H9 (cell line): ENCODE data around the gene TMEM132C. TPM values are rescaled to one million over a fixed set of nuclear protein-coding genes. Genes with fewer than 3 reads are reported as not detected.

Source experiments
- DNase-seq: peaks from one replicate; pipeline ENCODE4 v3.0.0-alpha.2; 2017
- H2AFZ ChIP-seq: one replicate; pipeline ENCODE4 v1.6.1; 2013; ENCODE audit warnings: mild to moderate bottlenecking, low read length, control low read depth, moderate library complexity
- H2AK5ac ChIP-seq: 2 replicates; pipeline ENCODE4 v1.6.1; 2013; ENCODE audit warnings: low read length, control low read depth, mixed read lengths; ENCODE audit not compliant: insufficient read length
- H2BK120ac ChIP-seq: one replicate; pipeline ENCODE4 v1.6.1; 2013; ENCODE audit warnings: low read depth, mild to moderate bottlenecking, low read length, control low read depth, inconsistent platforms; ENCODE audit not compliant: poor library complexity, severe bottlenecking
- H2BK12ac ChIP-seq: 2 replicates; pipeline ENCODE4 v1.6.1; 2013; ENCODE audit warnings: low read length, control low read depth, mixed read lengths, low read depth; ENCODE audit not compliant: insufficient read length
- H2BK15ac ChIP-seq: 2 replicates; pipeline ENCODE4 v1.6.1; 2013; ENCODE audit warnings: low read depth, low read length, control low read depth
- H2BK20ac ChIP-seq: one replicate; pipeline ENCODE4 v1.6.1; 2013; ENCODE audit warnings: low read depth, mild to moderate bottlenecking, low read length, control low read depth, inconsistent platforms; ENCODE audit not compliant: poor library complexity, severe bottlenecking
- H2BK5ac ChIP-seq: 2 replicates; pipeline ENCODE4 v1.6.1; 2013; ENCODE audit warnings: low read length, control low read depth, mixed read lengths; ENCODE audit not compliant: insufficient read length
- H3K14ac ChIP-seq: 2 replicates; pipeline ENCODE4 v1.6.1; 2013; ENCODE audit warnings: low read length, control low read depth; ENCODE audit not compliant: insufficient read depth
- H3K18ac ChIP-seq: 2 replicates; pipeline ENCODE4 v1.6.1; 2013; ENCODE audit warnings: low read depth, mild to moderate bottlenecking, mixed read lengths, low read length, control low read depth; ENCODE audit not compliant: insufficient read length
- H3K23ac ChIP-seq: 2 replicates; pipeline ENCODE4 v1.6.1; 2013; ENCODE audit warnings: low read length, control low read depth, mixed read lengths, low read depth; ENCODE audit not compliant: insufficient read length
- H3K23me2 ChIP-seq: 2 replicates; pipeline ENCODE4 v1.6.1; 2013; ENCODE audit warnings: low read depth, mild to moderate bottlenecking, mixed read lengths, low read length, control low read depth; ENCODE audit not compliant: insufficient read length, poor library complexity, severe bottlenecking
- H3K27ac ChIP-seq: 2 replicates; pipeline ENCODE4 v1.5.1; 2013; ENCODE audit warnings: low read length, control low read depth, mixed read lengths, low read depth; ENCODE audit not compliant: insufficient read length
- H3K27me3 ChIP-seq: 2 replicates; pipeline ENCODE4 v1.6.1; 2013; ENCODE audit warnings: low read length, control low read depth, inconsistent platforms; ENCODE audit not compliant: insufficient read depth
- H3K4ac ChIP-seq: 2 replicates; pipeline ENCODE4 v1.6.1; 2013; ENCODE audit warnings: low read depth, mild to moderate bottlenecking, control low read depth, inconsistent platforms, low read length, moderate library complexity
- H3K4me1 ChIP-seq: 2 replicates; pipeline ENCODE4 v1.6.1; 2013; ENCODE audit warnings: low read length, control low read depth, inconsistent platforms; ENCODE audit not compliant: insufficient read depth
- H3K4me2 ChIP-seq: 2 replicates; pipeline ENCODE4 v1.6.1; 2013; ENCODE audit warnings: low read length, control low read depth, mixed read lengths; ENCODE audit not compliant: insufficient read length, insufficient read depth
- H3K56ac ChIP-seq: 2 replicates; pipeline ENCODE4 v1.6.1; 2013; ENCODE audit warnings: low read depth, mild to moderate bottlenecking, mixed read lengths, low read length, control low read depth; ENCODE audit not compliant: insufficient read length
- H3K79me1 ChIP-seq: 2 replicates; pipeline ENCODE4 v1.6.1; 2013; ENCODE audit warnings: low read depth, mild to moderate bottlenecking, moderate library complexity, low read length, control low read depth, inconsistent platforms; ENCODE audit not compliant: insufficient read depth, poor library complexity, severe bottlenecking
- H3K79me2 ChIP-seq: 2 replicates; pipeline ENCODE4 v1.6.1; 2013; ENCODE audit warnings: low read length, control low read depth, inconsistent platforms; ENCODE audit not compliant: insufficient read depth
- H3K9ac ChIP-seq: 2 replicates; pipeline ENCODE4 v1.6.1; 2013; ENCODE audit warnings: low read length, control low read depth, mixed read lengths; ENCODE audit not compliant: insufficient read length; ENCODE audit errors: extremely low read depth
- H3K9me3 ChIP-seq: one replicate; pipeline ENCODE4 v1.6.1; 2013; ENCODE audit warnings: low read depth, low read length, inconsistent platforms; ENCODE audit not compliant: control insufficient read depth
- H3T11ph ChIP-seq: one replicate; pipeline ENCODE4 v1.6.1; 2013; ENCODE audit warnings: mild to moderate bottlenecking, low read length, control low read depth, inconsistent platforms
- H4K20me1 ChIP-seq: one replicate; pipeline ENCODE4 v1.6.1; 2013; ENCODE audit not compliant: control insufficient read depth, insufficient read length, insufficient read depth
- H4K5ac ChIP-seq: 2 replicates; pipeline ENCODE4 v1.6.1; 2013; ENCODE audit warnings: low read depth, mild to moderate bottlenecking, mixed read lengths, low read length, control low read depth; ENCODE audit not compliant: insufficient read length
- H4K8ac ChIP-seq: replicated peaks from 2 replicates; pipeline ENCODE4 v1.6.1; 2013; ENCODE audit warnings: low read length, control low read depth, mixed read lengths, low read depth; ENCODE audit not compliant: insufficient read length
- H4K91ac ChIP-seq: 2 replicates; pipeline ENCODE4 v1.6.1; 2013; ENCODE audit warnings: low read depth, mild to moderate bottlenecking, moderate library complexity, mixed read lengths, low read length, control low read depth; ENCODE audit not compliant: insufficient read length
- H3K27ac Mint-ChIP-seq, 3 experiments: 2 replicates in 2 of 3; 3 replicates in 1 of 3; pipeline ENCODE4 v1.8.0; 2020 to 2021; ENCODE audit warnings: mixed read lengths in 3 of 3, mild to moderate bottlenecking in 1 of 3, moderate library complexity in 1 of 3
- H3K27me3 Mint-ChIP-seq: 2 replicates; pipeline ENCODE4 v1.8.0; 2021; ENCODE audit warnings: low read depth, mild to moderate bottlenecking, moderate library complexity, mixed read lengths
- H3K36me3 Mint-ChIP-seq, 3 experiments: 2 replicates in 2 of 3; 3 replicates in 1 of 3; pipeline ENCODE4 v1.8.0; 2020 to 2021; ENCODE audit warnings: low read depth in 3 of 3, mixed read lengths in 3 of 3; ENCODE audit not compliant: insufficient read depth in 1 of 3
- H3K4me1 Mint-ChIP-seq, 2 experiments: 2 replicates each; pipeline ENCODE4 v1.8.0; 2020; ENCODE audit warnings: mixed read lengths in 2 of 2
- H3K4me3 Mint-ChIP-seq, 2 experiments: 2 replicates in 1 of 2; 3 replicates in 1 of 2; pipeline ENCODE4 v1.8.0; 2020 to 2021; ENCODE audit warnings: mild to moderate bottlenecking in 2 of 2, mixed read lengths in 2 of 2, moderate library complexity in 1 of 2
- H3K9me3 Mint-ChIP-seq, 2 experiments: 2 replicates in 1 of 2; 3 replicates in 1 of 2; pipeline ENCODE4 v1.8.0; 2020; ENCODE audit warnings: mild to moderate bottlenecking in 2 of 2, mixed read lengths in 2 of 2, moderate library complexity in 1 of 2
- WGBS: extraction: QIAGEN DNeasy Blood & Tissue Kit; methylation state at CpG from one replicate; pipeline ENCODE4 v1.1.7; 2013; ENCODE audit warnings: missing lambda C conversion rate, low lambda C conversion rate, mixed read lengths; ENCODE audit not compliant: insufficient read length; ENCODE audit errors: extremely low coverage; 5-methylcytosine and 5-hydroxymethylcytosine counted together
- total RNA-seq: library from RNA; stranded (reverse); gene quantifications from 2 replicates; pipeline ENCODE4 v1.2.1, GENCODE V29; 2021
- TF ChIP-seq, protein P1 (sequence below): fragments of 200-600 bp; sonication (generic); conservative IDR thresholded peaks from 3 replicates; pipeline ENCODE4 v1.8.0; 2021; ENCODE audit warnings: antibody characterized with exemption, mild to moderate bottlenecking

Gene TMEM132C
- total RNA-seq, 1 experiment from 2014 or later = 0.22 TPM

DNA sequence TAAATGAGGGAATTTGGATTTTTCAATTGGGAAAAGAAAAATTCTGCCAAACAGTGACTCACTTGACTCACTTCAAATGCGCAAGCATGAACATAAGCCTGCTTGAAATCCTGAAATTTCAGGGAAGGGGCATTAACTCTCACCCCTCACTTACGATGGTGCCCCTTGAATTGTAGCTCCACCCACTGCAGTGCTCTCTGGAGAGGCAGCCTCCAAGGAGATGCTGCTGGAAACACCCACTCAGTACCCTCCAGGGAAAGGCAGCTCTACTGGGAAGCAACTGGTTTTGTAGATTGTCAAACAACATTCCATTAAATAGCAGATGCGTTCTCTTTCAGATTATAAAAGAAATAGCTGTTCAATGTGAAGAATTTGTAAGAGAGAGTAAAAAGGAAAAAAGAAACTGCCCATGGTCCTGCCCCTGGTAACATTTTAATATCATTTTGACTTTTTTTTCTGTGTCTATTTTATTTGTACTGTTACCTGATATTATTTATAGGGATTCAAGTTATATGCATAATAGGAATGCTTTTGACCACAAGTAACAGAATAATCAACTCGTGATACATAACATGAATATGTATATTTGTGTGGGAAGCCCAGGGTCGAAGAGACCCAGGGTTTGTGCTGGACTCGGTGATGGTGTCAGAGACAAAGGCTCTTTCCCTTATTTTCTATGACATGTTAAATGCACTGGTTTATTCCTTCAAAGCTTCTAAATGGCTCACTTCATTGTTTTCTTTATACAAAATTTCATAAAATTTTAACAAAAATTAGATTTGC lies 31.1 kb upstream of the TMEM132C start:
- no peak overlapping the region for H2BK120ac ChIP-seq
- H3T11ph ChIP-seq = no peak overlapping the region
- H2BK15ac ChIP-seq = no peak overlapping the region
- Mint-ChIP-seq H3K4me3 (no peak overlapping the region), H3K9me3 (no peaks in the 10 kb centered on the region; a peak in 2 of 5 replicates), H3K27ac (no peak overlapping the region), H3K27me3 (peaks cover 10% of the 10 kb centered on the region), H3K4me1 (peaks cover 13 to 20% of the 10 kb centered on the region in 2 experiments), H3K36me3 (no peaks in the 10 kb centered on the region; a peak in 1 of 7 replicates)
- H4K91ac ChIP-seq = no peak overlapping the region
- no peak overlapping the region for H3K18ac ChIP-seq
- no peak overlapping the region for H3K56ac ChIP-seq
- H3K79me2 ChIP-seq = no peaks in the 10 kb centered on the region
- no peak overlapping the region for H2BK12ac ChIP-seq
- H2BK5ac ChIP-seq = no peak overlapping the region
- WGBS = no CpG with 5 or more reads among the region's 6 CpGs
- no peak overlapping the region for H2AK5ac ChIP-seq
- H3K14ac ChIP-seq = no peak overlapping the region
- H4K8ac ChIP-seq = no peak overlapping the region
- no peaks in the 10 kb centered on the region for H3K27me3 ChIP-seq
- H3K9me3 ChIP-seq = no peaks in the 10 kb centered on the region
- no peak for DNase-seq
- no peaks in the 10 kb centered on the region; the same call in 1 of the 2 replicates for H3K4me1 ChIP-seq
- no peak overlapping the region for H4K5ac ChIP-seq
- H4K20me1 ChIP-seq = no peaks in the 10 kb centered on the region
- H3K4me2 ChIP-seq = no peak overlapping the region
- no peak overlapping the region for H3K27ac ChIP-seq
- H2AFZ ChIP-seq = no peak overlapping the region
- TF ChIP-seq, protein P1, sequence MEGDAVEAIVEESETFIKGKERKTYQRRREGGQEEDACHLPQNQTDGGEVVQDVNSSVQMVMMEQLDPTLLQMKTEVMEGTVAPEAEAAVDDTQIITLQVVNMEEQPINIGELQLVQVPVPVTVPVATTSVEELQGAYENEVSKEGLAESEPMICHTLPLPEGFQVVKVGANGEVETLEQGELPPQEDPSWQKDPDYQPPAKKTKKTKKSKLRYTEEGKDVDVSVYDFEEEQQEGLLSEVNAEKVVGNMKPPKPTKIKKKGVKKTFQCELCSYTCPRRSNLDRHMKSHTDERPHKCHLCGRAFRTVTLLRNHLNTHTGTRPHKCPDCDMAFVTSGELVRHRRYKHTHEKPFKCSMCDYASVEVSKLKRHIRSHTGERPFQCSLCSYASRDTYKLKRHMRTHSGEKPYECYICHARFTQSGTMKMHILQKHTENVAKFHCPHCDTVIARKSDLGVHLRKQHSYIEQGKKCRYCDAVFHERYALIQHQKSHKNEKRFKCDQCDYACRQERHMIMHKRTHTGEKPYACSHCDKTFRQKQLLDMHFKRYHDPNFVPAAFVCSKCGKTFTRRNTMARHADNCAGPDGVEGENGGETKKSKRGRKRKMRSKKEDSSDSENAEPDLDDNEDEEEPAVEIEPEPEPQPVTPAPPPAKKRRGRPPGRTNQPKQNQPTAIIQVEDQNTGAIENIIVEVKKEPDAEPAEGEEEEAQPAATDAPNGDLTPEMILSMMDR = no peak
- H3K23me2 ChIP-seq = no peaks in the 10 kb centered on the region
- no peak overlapping the region for H3K9ac ChIP-seq
- H2BK20ac ChIP-seq = no peak overlapping the region
- H3K23ac ChIP-seq = no peak overlapping the region
- H3K4ac ChIP-seq = no peak overlapping the region
- H3K79me1 ChIP-seq = no peaks in the 10 kb centered on the region
